Kidney epithelial cell (primary cell): ENCODE data around the gene VWF. TPM values are rescaled to one million over a fixed set of nuclear protein-coding genes. Genes with fewer than 3 reads are reported as not detected.

Experiments used
- DNase-seq: peaks from one replicate; pipeline ENCODE4 v3.0.0-alpha.2; 2010; ENCODE audit warnings: low read depth
- H3K27me3 ChIP-seq: 2 replicates; pipeline ENCODE4 v1.6.0; 2011; ENCODE audit warnings: low read length; ENCODE audit not compliant: control insufficient read depth, insufficient read depth
- H3K36me3 ChIP-seq: 2 replicates; pipeline ENCODE4 v1.5.1; 2011; ENCODE audit warnings: low read length; ENCODE audit not compliant: control insufficient read depth, insufficient read depth
- H3K4me3 ChIP-seq: 2 replicates; pipeline ENCODE4 v1.5.1; 2011; ENCODE audit warnings: low read depth, mild to moderate bottlenecking, control low read depth, low read length
- CTCF ChIP-seq: IDR thresholded peaks from 2 replicates; pipeline ENCODE4 v1.5.1; 2011; ENCODE audit warnings: mild to moderate bottlenecking, moderate library complexity, low read length, control low read depth, inconsistent platforms; ENCODE audit not compliant: insufficient read depth, poor library complexity, severe bottlenecking
- total RNA-seq: library from RNA; depleted of rRNA; stranded (reverse); fragments of >200 nt; gene quantifications from 2 replicates; pipeline ENCODE4 v1.2.3, GENCODE V29; 2015

Gene VWF
- total RNA-seq, 1 donor from 2014 or later: 0.42 TPM

GRCh38 chr12:6122201-6122600 lies 2.3 kb downstream of the VWF start:
- DNase-seq: no peak
- TF ChIP-seq CTCF: no peak
- Histone ChIP-seq H3K27me3 (no peaks in the 10 kb centered on the region), H3K36me3 (no peaks in the 10 kb centered on the region), H3K4me3 (no peak overlapping the region)

GRCh38 chr12:6120796-6121473 lies 3.5 kb downstream of the VWF start:
- no peak for TF ChIP-seq CTCF
- DNase-seq: no peak

GRCh38 chr12:6118891-6119568 lies 5.4 kb downstream of the VWF start:
- DNase-seq: no peak
- Histone ChIP-seq H3K27me3 (no peaks in the 10 kb centered on the region), H3K4me3 (no peak overlapping the region), H3K36me3 (no peaks in the 10 kb centered on the region)
- TF ChIP-seq CTCF: no peak

More at GRCh38 chr12:6120796-6121473, 3.5 kb downstream of the VWF start:
- Histone ChIP-seq H3K4me3 (no peak overlapping the region), H3K36me3 (no peaks in the 10 kb centered on the region), H3K27me3 (no peaks in the 10 kb centered on the region)

- DNase-seq: no peak
- H3K4me3 ChIP-seq: no peak overlapping the region
- no peaks in the 10 kb centered on the region for H3K27me3 ChIP-seq
- TF ChIP-seq CTCF: no peak
- no peaks in the 10 kb centered on the region for H3K36me3 ChIP-seq
Observed at GRCh38 chr12:6116471-6117021, 7.9 kb downstream of the VWF start.

- DNase-seq: no peak
Observed at GRCh38 chr12:6115389-6115788, 9.1 kb downstream of the VWF start.

More at GRCh38 chr12:6115389-6115788, 9.1 kb downstream of the VWF start:
- H3K4me3 ChIP-seq: no peak overlapping the region
- H3K27me3 ChIP-seq: no peaks in the 10 kb centered on the region
- no peak for TF ChIP-seq CTCF
- no peaks in the 10 kb centered on the region for H3K36me3 ChIP-seq
